ENCODE data around the gene AEBP1. TPM values are rescaled to one million over a fixed set of nuclear protein-coding genes. Genes with fewer than 3 reads are reported as not detected.

The AEBP1 gene
- total and polyA plus RNA-seq, 7 donors, result 2.8 to 22.0 (median 7.8) TPM

- Histone ChIP-seq H3K27ac (no peak overlapping the region), H3K36me3 (ENCODE audit: insufficient read depth in 1 of 2, low read depth in 1 of 2) (no peaks in the 10 kb centered on the region), H3K9me3 (no peaks in the 10 kb centered on the region), H3K27me3 (ENCODE audit: insufficient read depth in 3 of 3, low read length in 2 of 3) (peaks cover 0 to under 1% (median 0%) of the 10 kb centered on the region in 3 donors), H3K4me1 (no peaks in the 10 kb centered on the region), H3K4me3 (no peak overlapping the region)
- intact Hi-C loops (cut with DNase I), result no loop called here
- no peak for TF ChIP-seq CTCF (IDR thresholded peaks at IDR 0.05)
- DNase-seq (peak in 1 of 2 donors; percentile 4), ATAC-seq (no peak)
- 87 to 93% (median 90%) methylated on average over 6 of the region's 6 CpGs for WGBS, 3 donors
Measured at GRCh38 chr7:44098092-44099068, 5.8 kb upstream of the AEBP1 start.

GRCh38 chr7:44099669-44100068, 4.5 kb upstream of the AEBP1 start:
- Histone ChIP-seq H3K27me3 (ENCODE audit: insufficient read depth in 3 of 3, low read length in 2 of 3) (peaks cover 0 to 4% (median 0%) of the 10 kb centered on the region in 3 donors), H3K27ac (peak overlapping the region; percentile 16), H3K4me3 (no peak overlapping the region), H3K4me1 (no peaks in the 10 kb centered on the region), H3K36me3 (ENCODE audit: insufficient read depth in 1 of 2, low read depth in 1 of 2) (no peaks in the 10 kb centered on the region), H3K9me3 (no peaks in the 10 kb centered on the region)
- WGBS, 3 donors, result 42 to 48% (median 46%) methylated on average over 4 of the region's 4 CpGs
- TF ChIP-seq CTCF (IDR thresholded peaks at IDR 0.05), result no peak
- ATAC-seq (no peak), DNase-seq (no peak)
- intact Hi-C loops (cut with DNase I), result no loop called here

- 50 to 66% (median 58%) methylated on average over 10 of the region's 10 CpGs for WGBS, 3 donors
Measured at GRCh38 chr7:44100458-44101302, 3.5 kb upstream of the AEBP1 start.

More at GRCh38 chr7:44100458-44101302, 3.5 kb upstream of the AEBP1 start:
- Histone ChIP-seq H3K36me3 (ENCODE audit: insufficient read depth in 1 of 2, low read depth in 1 of 2) (no peaks in the 10 kb centered on the region), H3K27ac (peak overlapping the region; percentile 61), H3K4me3 (no peak overlapping the region), H3K27me3 (ENCODE audit: insufficient read depth in 3 of 3, low read length in 2 of 3) (peaks cover 0 to 7% (median 4%) of the 10 kb centered on the region in 3 donors), H3K9me3 (no peaks in the 10 kb centered on the region), H3K4me1 (no peaks in the 10 kb centered on the region)
- ATAC-seq (no peak), DNase-seq (peak in 1 of 2 donors; percentile 50)
- intact Hi-C loops (cut with DNase I), result no loop called here
- TF ChIP-seq CTCF (IDR thresholded peaks at IDR 0.05), result no peak
